GM18909 (cell line): ENCODE data around the gene CEP290.
"Not testable (repeated sequence)": the region's sequence is repeated elsewhere in the genome, so short reads cannot be mapped to it uniquely, and the experiment has no call there.

Source experiments
- ATAC-seq: cut with Tn5 transposase; IDR thresholded peaks from one replicate; pipeline ENCODE4 v1.9.1; 2021; ENCODE audit warnings: mild to moderate bottlenecking; ENCODE audit not compliant: unreplicated experiment, poor library complexity

CEP290 gene

GRCh38 chr12:88056571-88056970, 85.3 kb downstream of the CEP290 start:
- ATAC-seq = no peak

- peak; percentile 68 for ATAC-seq
These were observed 89.2 kb downstream of the CEP290 start for GRCh38 chr12:88052686-88053085.

- ATAC-seq = no peak
These were observed 97.9 kb downstream of the CEP290 start for GRCh38 chr12:88044035-88044434.

GRCh38 chr12:88037770-88038169, 104.1 kb downstream of the CEP290 start:
- no peak for ATAC-seq

DNA sequence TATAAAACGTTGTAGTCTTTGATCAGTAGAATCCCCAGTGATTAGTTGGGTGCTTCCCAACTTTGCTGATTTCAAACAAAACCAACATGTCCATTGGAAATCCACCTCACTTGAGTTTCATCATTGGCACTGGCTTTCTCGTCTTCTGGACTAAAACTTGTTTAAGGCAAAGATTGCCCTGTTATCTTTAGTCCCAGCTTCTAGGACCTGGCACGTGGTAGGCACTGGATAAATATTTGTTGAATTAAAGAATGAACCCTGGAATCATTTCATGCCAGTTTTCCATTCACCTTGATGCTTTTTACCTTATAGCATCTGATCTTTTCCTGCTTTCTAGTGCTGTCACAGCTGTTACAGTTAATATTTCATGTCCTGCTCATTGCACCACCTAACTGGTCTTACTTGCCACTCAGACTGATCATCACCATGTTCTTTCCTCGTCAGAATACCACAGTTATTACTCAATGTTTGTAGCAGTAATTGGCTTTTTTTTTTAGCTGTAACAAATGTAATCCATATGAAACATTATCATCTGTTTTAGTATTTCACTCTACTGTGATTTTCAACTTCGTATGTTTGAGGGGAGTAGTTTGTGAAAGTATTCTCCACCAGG, 105.4 kb downstream of the CEP290 start:
- ATAC-seq = no peak

DNA sequence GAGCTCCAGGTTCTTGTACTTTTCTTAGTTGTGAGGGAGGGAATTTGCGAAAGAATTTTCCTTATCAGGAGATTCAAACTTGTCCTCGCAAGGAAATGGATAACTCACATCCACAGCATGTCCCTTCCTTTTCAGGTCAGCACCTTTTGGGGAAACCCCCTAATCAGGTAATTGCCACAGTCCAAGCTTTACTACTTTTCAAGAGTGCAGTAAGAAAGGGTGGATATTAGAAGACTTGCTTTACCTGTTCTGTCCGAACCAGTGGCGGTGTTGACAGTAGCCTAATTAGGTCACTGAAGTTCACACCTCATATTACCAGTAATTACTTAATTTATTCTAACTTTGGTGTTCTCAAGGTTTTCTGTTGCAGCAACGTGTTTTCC, 106.0 kb downstream of the CEP290 start:
- ATAC-seq = peak; percentile 18

DNA sequence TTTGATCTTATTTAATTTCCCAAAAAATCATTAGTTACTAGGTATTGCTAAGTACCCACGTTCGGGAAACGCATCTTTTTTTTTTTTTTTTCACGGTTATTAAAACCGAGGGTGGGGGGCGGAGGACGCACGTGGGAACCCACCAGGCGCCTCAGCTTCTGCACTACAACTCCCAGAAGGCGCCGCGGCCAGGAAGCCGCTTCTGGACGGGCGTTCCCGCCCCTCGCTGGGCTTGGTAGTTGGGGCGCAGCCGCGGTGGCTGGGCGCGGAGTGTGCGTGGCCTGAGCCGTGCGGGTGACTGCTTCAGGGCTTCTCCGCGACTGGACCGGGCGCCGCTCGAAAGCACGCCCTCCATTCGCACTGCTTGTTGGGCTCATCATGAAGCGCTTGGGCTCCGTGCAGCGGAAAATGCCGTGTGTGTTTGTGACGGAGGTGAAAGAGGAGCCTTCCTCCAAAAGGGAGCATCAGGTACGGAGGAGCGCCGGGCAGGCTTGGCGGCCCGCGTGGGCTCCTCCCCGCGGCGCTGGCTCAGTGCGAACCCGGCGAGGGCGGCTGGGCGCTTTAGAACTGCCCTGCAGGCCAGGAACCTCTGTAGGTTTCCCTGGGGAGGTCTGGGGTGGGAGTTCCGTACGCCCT, 106.5 kb downstream of the CEP290 start:
- peak; percentile 100 for ATAC-seq

DNA sequence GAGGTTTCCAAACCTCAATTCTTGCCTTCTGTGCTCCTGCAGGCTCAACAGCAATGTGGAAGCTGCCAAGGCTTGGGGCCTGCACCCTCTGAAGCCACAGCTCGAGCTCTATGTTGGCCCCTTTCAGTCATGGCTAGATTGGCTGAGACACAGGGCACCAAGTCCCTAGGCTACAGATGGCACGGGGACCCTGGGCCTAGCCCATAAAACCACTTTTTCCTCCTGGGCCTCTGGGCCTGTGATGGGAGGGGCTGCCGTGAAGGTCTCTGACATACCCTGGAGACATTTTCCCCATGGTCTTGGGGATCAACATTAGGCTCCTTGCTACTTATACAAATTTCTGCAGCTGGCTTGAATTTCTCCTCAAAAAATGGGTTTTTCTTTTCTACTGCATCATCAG, 110.7 kb downstream of the CEP290 start:
- ATAC-seq = not testable (repeated sequence)

GRCh38 chr12:88029093-88029665, 112.7 kb downstream of the CEP290 start, which contains the start of gene C12orf50:
TSS of gene C12orf50 (minus strand) at chr12:88029401. CDS start at chr12:88026962, 2,439 bp downstream.
- ATAC-seq = no peak

GRCh38 chr12:88026196-88026595, 115.7 kb downstream of the CEP290 start:
- no peak for ATAC-seq

GRCh38 chr12:88017964-88018363, 123.9 kb downstream of the CEP290 start:
- no peak for ATAC-seq

DNA sequence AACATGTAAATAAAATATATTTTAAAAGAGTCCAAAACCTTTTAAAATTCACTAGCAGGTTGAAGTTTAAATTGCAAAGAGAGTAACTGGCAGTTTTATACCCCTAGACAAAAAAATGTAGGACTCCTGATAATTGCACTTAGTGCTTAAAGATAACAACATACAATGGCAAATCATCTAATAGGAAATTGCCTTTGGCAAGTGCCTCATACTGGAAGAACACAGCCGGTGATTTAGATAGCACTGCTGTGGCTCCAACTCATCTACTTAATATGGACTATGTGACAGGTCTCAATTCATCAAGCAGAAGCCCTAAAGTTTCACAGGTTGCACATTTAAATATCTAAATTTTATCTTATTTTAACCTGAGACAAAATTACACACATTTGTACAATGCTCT, 126.1 kb downstream of the CEP290 start:
- ATAC-seq = no peak

DNA sequence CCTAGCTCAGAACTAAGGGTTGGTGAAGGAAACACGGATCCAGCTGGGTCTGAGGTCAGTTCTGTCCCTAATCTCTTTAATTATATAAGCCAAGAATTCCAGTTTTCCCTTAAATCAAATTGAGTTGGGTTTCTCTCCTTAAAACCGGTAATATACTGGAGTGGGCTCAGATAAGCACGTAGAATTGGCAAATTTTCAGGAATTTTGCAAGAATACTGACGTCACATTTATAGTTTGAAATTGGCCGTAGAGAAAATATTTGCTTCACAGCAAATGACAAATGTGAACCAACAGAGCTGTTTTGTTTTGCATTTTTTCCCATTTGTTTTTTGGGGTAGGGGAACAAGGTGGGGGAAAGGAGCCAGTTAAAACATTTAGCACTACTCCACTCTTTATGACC, 130.1 kb downstream of the CEP290 start:
- ATAC-seq = no peak

DNA sequence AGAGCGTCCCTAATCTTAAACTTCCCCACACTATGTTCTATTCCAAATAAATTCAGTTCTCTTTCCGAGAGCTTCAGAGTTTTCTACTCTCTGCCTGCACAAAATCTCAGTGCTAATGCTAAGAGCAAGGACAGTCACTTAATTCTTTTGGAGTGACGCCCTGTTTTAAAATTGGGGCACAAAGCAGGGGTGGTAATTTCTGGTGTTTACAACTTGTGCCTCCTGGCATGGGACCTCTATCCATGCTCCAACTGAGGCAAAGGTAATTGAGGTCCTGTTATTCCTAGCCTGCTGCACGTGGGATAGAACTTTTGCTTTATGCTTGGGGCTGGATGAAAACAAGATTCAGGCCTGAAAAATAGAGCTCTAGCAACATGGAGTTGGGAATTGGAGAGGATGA, 135.5 kb downstream of the CEP290 start:
- no peak for ATAC-seq

DNA sequence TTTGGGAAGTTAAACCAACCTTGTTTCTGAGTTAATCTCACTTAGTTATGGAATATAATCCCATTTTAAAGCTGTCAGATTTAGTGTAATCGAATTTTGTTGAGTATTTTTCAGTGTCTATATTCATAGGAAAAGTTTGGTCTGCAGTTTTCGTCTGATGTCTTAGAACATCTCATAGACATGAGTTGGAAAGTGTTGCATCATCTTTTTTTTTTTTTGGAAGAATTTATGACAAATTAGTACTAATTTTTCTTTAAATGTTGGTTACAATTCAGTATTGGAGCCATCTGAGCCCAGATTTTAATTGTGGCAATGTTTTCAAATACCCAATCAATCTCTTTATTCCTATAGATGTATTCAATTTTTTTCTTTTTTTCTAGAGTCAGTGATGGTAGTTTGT, 140.6 kb downstream of the CEP290 start:
- ATAC-seq = no peak
